Neutrophil (primary cell): Measurements from ENCODE around the gene PALM.

Experiments used
- H3K27ac ChIP-seq: fragments of 200-600 bp; sonication (generic); 2 replicates; pipeline ENCODE4 v1.5.1; 2016; ENCODE audit warnings: mild to moderate bottlenecking, moderate library complexity
- H3K27me3 ChIP-seq: fragments of 200-600 bp; sonication (generic); 2 replicates; pipeline ENCODE4 v1.6.0; 2016; ENCODE audit warnings: mild to moderate bottlenecking
- H3K36me3 ChIP-seq: fragments of 200-600 bp; sonication (generic); 2 replicates; pipeline ENCODE4 v1.5.1; 2017
- H3K4me1 ChIP-seq, 2 experiments: fragments of 200-600 bp in 1 of 2; sonication (generic) in 1 of 2; 1 replicate in 1 of 2; 2 replicates in 1 of 2; pipeline versions ENCODE4 v1.5.1 to v1.6.1; 2013 to 2016; ENCODE audit warnings: low read depth in 1 of 2, low read length in 1 of 2, mild to moderate bottlenecking in 1 of 2, moderate library complexity in 1 of 2; ENCODE audit not compliant: control insufficient read depth in 1 of 2, insufficient read depth in 1 of 2
- H3K4me3 ChIP-seq, 2 experiments: fragments of 200-600 bp in 1 of 2; sonication (generic) in 1 of 2; 1 replicate in 1 of 2; 2 replicates in 1 of 2; pipeline ENCODE4 v1.5.1; 2013 to 2016; ENCODE audit warnings: low read depth in 1 of 2, low read length in 1 of 2, mild to moderate bottlenecking in 1 of 2, moderate library complexity in 1 of 2
- H3K9me3 ChIP-seq: fragments of 200-600 bp; sonication (generic); 2 replicates; pipeline ENCODE4 v1.5.1; 2016
- TF ChIP-seq, protein P1 (sequence below): fragments of 200-600 bp; sonication (generic); IDR thresholded peaks from 2 replicates; pipeline ENCODE4 v1.5.1; 2016; ENCODE audit warnings: antibody characterized with exemption

Gene PALM

DNA sequence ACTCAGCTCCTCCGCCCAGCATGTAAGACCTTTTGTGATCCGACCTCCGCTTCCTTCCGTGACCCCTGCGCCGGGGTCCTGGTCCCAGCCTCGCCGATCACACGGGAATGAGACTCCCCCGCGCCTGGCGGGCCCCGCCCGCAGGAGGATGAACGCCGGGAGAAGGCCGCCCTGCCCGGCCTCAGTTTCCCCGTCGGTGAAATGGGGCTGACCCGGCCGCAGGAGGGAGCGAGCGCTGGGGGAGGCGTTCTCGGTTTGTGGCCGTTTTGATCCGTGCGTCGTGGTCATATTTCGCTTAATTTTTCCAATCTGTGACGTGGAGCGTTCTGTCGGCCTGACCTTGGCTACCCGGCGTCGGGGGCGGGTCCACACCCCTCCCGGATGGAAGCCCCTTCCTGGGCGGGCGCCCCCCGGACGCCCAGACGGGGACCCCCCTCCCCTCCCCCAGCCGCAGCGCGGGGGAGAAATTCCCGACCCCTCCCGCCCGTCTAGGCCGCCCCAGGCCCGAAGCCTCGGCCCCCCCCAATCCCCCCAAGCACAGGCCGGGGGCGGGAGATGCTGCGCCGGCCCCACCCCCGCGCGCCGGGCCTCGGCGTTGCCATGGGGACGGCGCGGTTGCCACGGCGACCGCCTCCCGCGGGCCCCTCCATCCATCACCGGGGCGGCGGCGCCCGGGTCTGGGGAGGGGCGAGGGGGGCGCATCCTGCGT lies 11.1 kb downstream of the PALM start:
- no peaks in the 10 kb centered on the region for H3K4me1 ChIP-seq
- TF ChIP-seq, protein P1, sequence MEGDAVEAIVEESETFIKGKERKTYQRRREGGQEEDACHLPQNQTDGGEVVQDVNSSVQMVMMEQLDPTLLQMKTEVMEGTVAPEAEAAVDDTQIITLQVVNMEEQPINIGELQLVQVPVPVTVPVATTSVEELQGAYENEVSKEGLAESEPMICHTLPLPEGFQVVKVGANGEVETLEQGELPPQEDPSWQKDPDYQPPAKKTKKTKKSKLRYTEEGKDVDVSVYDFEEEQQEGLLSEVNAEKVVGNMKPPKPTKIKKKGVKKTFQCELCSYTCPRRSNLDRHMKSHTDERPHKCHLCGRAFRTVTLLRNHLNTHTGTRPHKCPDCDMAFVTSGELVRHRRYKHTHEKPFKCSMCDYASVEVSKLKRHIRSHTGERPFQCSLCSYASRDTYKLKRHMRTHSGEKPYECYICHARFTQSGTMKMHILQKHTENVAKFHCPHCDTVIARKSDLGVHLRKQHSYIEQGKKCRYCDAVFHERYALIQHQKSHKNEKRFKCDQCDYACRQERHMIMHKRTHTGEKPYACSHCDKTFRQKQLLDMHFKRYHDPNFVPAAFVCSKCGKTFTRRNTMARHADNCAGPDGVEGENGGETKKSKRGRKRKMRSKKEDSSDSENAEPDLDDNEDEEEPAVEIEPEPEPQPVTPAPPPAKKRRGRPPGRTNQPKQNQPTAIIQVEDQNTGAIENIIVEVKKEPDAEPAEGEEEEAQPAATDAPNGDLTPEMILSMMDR, result no peak
- H3K27me3 ChIP-seq, result peaks cover 64% of the 10 kb centered on the region
- H3K9me3 ChIP-seq, result no peaks in the 10 kb centered on the region
- no peak overlapping the region for H3K4me3 ChIP-seq
- H3K36me3 ChIP-seq, result no peaks in the 10 kb centered on the region
- H3K27ac ChIP-seq, result no peak overlapping the region

GRCh38 chr19:720345-721160 lies 11.8 kb downstream of the PALM start:
- Histone ChIP-seq H3K27ac (no peak overlapping the region), H3K36me3 (no peaks in the 10 kb centered on the region), H3K27me3 (peaks cover 64% of the 10 kb centered on the region), H3K9me3 (no peaks in the 10 kb centered on the region), H3K4me1 (no peaks in the 10 kb centered on the region), H3K4me3 (no peak overlapping the region)
- TF ChIP-seq, protein P1, result no peak

DNA sequence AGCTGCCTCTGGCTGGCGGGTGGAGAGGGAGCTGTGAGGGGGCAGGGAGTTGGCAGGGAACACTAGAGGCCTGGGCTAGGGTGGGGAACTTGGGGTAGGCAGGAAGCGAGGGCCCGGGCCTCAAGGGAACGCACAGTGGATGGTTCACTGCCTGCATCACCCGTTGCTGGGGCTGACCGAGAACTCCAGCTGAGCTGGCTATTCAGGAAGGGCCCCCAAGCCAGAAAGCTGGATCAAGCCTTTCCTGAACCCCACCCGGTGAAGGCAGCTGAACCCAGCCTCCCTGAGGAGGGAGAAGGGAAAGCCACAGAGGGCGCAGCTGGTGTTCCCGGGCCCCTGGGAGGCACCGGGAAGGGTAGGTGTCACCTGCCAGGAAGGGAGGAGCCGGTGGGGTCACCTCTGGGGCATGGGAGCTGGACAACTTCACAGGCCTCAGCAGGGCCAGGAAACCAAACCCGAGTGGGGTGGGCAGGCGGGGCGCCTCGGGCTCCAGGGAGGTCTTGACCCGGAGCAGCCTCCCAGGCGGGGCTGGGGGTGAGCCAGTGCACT lies 13.9 kb downstream of the PALM start:
- TF ChIP-seq, protein P1, result no peak
- Histone ChIP-seq H3K9me3 (no peaks in the 10 kb centered on the region), H3K27ac (no peak overlapping the region), H3K27me3 (peaks cover 56% of the 10 kb centered on the region), H3K4me3 (no peak overlapping the region), H3K36me3 (no peaks in the 10 kb centered on the region), H3K4me1 (peaks cover 0 to under 1% of the 10 kb centered on the region in 2 experiments)

- Histone ChIP-seq H3K27ac (no peak overlapping the region), H3K4me1 (peaks cover 5 to 6% of the 10 kb centered on the region in 2 experiments), H3K36me3 (no peaks in the 10 kb centered on the region), H3K9me3 (no peaks in the 10 kb centered on the region), H3K4me3 (no peak overlapping the region), H3K27me3 (peaks cover 55% of the 10 kb centered on the region)
- TF ChIP-seq, protein P1, result no peak
Observed at GRCh38 chr19:723247-723646, 14.5 kb downstream of the PALM start.

GRCh38 chr19:723714-724113 lies 15.0 kb downstream of the PALM start:
- TF ChIP-seq, protein P1, result no peak
- Histone ChIP-seq H3K27ac (no peak overlapping the region), H3K9me3 (no peaks in the 10 kb centered on the region), H3K4me1 (peaks cover 6 to 7% of the 10 kb centered on the region in 2 experiments), H3K4me3 (no peak overlapping the region), H3K36me3 (no peaks in the 10 kb centered on the region), H3K27me3 (peaks cover 51% of the 10 kb centered on the region)
